ENCODE data around the gene DDO.

- TF ChIP-seq CTCF (conservative IDR thresholded peaks at IDR 0.05; ENCODE audit: low read depth in 2 of 2), result peak; percentile 28 to 57; a peak in 3 of 4 replicates
- no peak for TF ChIP-seq EZH2 (IDR thresholded peaks at IDR 0.05; ENCODE audit: low read depth, unreplicated experiment)
- TF ChIP-seq POLR2AphosphoS5 (IDR thresholded peaks at IDR 0.05; ENCODE audit: low read depth), result no peak
- no peak for TF ChIP-seq JUNB (IDR thresholded peaks at IDR 0.05; ENCODE audit: unreplicated experiment)
- no peak for TF ChIP-seq ETS1 (IDR thresholded peaks at IDR 0.05)
- TF ChIP-seq REST (IDR thresholded peaks at IDR 0.05; ENCODE audit: unreplicated experiment), result no peak
- no peak for TF ChIP-seq ZNF331 (CRISPR knock-in tag; IDR thresholded peaks at IDR 0.05; ENCODE audit: low read depth)
- TF ChIP-seq NANOG (IDR thresholded peaks at IDR 0.05; ENCODE audit: borderline replicate concordance), result no peak
- no peak for TF ChIP-seq EZH2phosphoT487 (IDR thresholded peaks at IDR 0.05; ENCODE audit: unreplicated experiment)
- TF ChIP-seq CREB1 (CRISPR knock-in tag; IDR thresholded peaks at IDR 0.05; ENCODE audit: low read depth), result no peak
- no peak for TF ChIP-seq STAT1 (IDR thresholded peaks at IDR 0.05; ENCODE audit: unreplicated experiment)
- no peak for TF ChIP-seq ZNF114 (CRISPR knock-in tag; IDR thresholded peaks at IDR 0.05)
Measured at GRCh38 chr6:110408901-110409300, 6.5 kb downstream of the DDO start.
